GM23338 (cell line): ENCODE results near the gene ATRIP. TPM values are rescaled to one million over a fixed set of nuclear protein-coding genes. Genes with fewer than 3 reads are reported as not detected.
"Not testable (repeated sequence)": the region's sequence is repeated elsewhere in the genome, so short reads cannot be mapped to it uniquely, and the experiment has no call there.

Source experiments
- ATAC-seq: fragments of 200-7000 bp; cut with Tn5 transposase; 3 replicates; pipeline ENCODE4 v1.9.1; 2020
- DNase-seq: peaks from one replicate; pipeline ENCODE4 v3.0.0-alpha.2; 2015; ENCODE audit warnings: low spot score
- H2AFZ ChIP-seq: fragments of 200-600 bp; sonication (generic); 2 replicates; pipeline ENCODE4 v1.8.0; 2016; ENCODE audit warnings: antibody characterized with exemption, mild to moderate bottlenecking, moderate library complexity
- H3F3A ChIP-seq: fragments of 200-600 bp; sonication (generic); replicated peaks from 2 replicates; pipeline ENCODE4 v1.8.0; 2017; ENCODE audit warnings: antibody characterized with exemption, mixed run types, low read depth
- H3K27ac ChIP-seq: fragments of 200-600 bp; sonication (generic); 2 replicates; pipeline ENCODE4 v1.6.1; 2016; ENCODE audit warnings: low read depth
- H3K27me3 ChIP-seq: fragments of 200-600 bp; sonication (generic); 2 replicates; pipeline ENCODE4 v1.8.0; 2016; ENCODE audit warnings: mild to moderate bottlenecking, mixed run types, moderate library complexity; ENCODE audit not compliant: insufficient read depth
- H3K36me3 ChIP-seq: fragments of 200-600 bp; sonication (generic); 2 replicates; pipeline ENCODE4 v1.8.0; 2016; ENCODE audit warnings: mild to moderate bottlenecking; ENCODE audit not compliant: insufficient read depth
- H3K4me1 ChIP-seq: fragments of 200-600 bp; sonication (generic); 2 replicates; pipeline ENCODE4 v1.8.0; 2016; ENCODE audit warnings: mild to moderate bottlenecking, moderate library complexity; ENCODE audit not compliant: insufficient read depth
- H3K4me2 ChIP-seq: fragments of 200-600 bp; sonication (generic); 2 replicates; pipeline ENCODE4 v1.7.1; 2017; ENCODE audit warnings: mixed run types
- H3K4me3 ChIP-seq: fragments of 200-600 bp; sonication (generic); 2 replicates; pipeline ENCODE4 v1.6.1; 2016; ENCODE audit warnings: mixed run types
- H3K79me2 ChIP-seq: fragments of 200-600 bp; sonication (generic); replicated peaks from 2 replicates; pipeline ENCODE4 v1.8.0; 2017; ENCODE audit warnings: mild to moderate bottlenecking; ENCODE audit not compliant: insufficient read depth
- H3K9me2 ChIP-seq: fragments of 200-600 bp; sonication (generic); 2 replicates; pipeline ENCODE4 v1.8.0; 2017; ENCODE audit not compliant: insufficient read depth
- H4K20me1 ChIP-seq: fragments of 200-600 bp; sonication (generic); replicated peaks from 2 replicates; pipeline ENCODE4 v1.8.0; 2017; ENCODE audit warnings: mild to moderate bottlenecking; ENCODE audit not compliant: insufficient read depth
- H3K27ac Mint-ChIP-seq: 2 replicates; pipeline ENCODE4 v1.8.0; 2020; ENCODE audit warnings: inconsistent platforms, mild to moderate bottlenecking, moderate library complexity, mixed read lengths
- H3K27me3 Mint-ChIP-seq: 3 replicates; pipeline ENCODE4 v1.8.0; 2022; ENCODE audit warnings: low read depth, mild to moderate bottlenecking, moderate library complexity, mixed read lengths, inconsistent platforms; ENCODE audit not compliant: insufficient read depth, poor library complexity
- H3K36me3 Mint-ChIP-seq: 3 replicates; pipeline ENCODE4 v1.8.0; 2021; ENCODE audit warnings: low read depth, mild to moderate bottlenecking, inconsistent platforms, moderate library complexity, mixed read lengths
- H3K4me1 Mint-ChIP-seq: 3 replicates; pipeline ENCODE4 v1.8.0; 2020; ENCODE audit warnings: mild to moderate bottlenecking, inconsistent platforms, mixed read lengths
- H3K4me3 Mint-ChIP-seq: 3 replicates; pipeline ENCODE4 v1.8.0; 2021; ENCODE audit warnings: moderate library complexity, mild to moderate bottlenecking, inconsistent platforms, mixed read lengths
- H3K9me3 Mint-ChIP-seq: 3 replicates; pipeline ENCODE4 v1.8.0; 2020; ENCODE audit warnings: moderate library complexity, mild to moderate bottlenecking, inconsistent platforms, mixed read lengths
- CREB1 ChIP-seq: fragments of 250-450 bp; sonication (Bioruptor Pico); IDR thresholded peaks from 2 replicates; pipeline ENCODE4 v1.5.0; 2020; ENCODE audit warnings: low read depth, mild to moderate bottlenecking, moderate library complexity
- CTCF ChIP-seq, 2 experiments: fragments of 200-600 bp in 1 of 2; sonication (generic) in 1 of 2; conservative IDR thresholded peaks; 2 replicates each; pipeline versions ENCODE4 v1.5.1 to v1.6.1; 2016 to 2017; ENCODE audit warnings: antibody characterized with exemption in 2 of 2, low read depth in 2 of 2, mild to moderate bottlenecking in 2 of 2, moderate library complexity in 1 of 2
- ETS1 ChIP-seq: IDR thresholded peaks from 2 replicates; pipeline ENCODE4 v1.6.1; 2016; ENCODE audit warnings: antibody characterized with exemption
- EZH2 ChIP-seq: fragments of 200-600 bp; sonication (generic); IDR thresholded peaks from one replicate; pipeline ENCODE4 v1.8.0; 2017; ENCODE audit warnings: antibody characterized with exemption, mild to moderate bottlenecking, low read depth; ENCODE audit not compliant: unreplicated experiment
- EZH2phosphoT487 ChIP-seq: fragments of 200-600 bp; sonication (generic); IDR thresholded peaks from one replicate; pipeline ENCODE4 v1.8.1; 2018; ENCODE audit warnings: antibody characterized with exemption; ENCODE audit not compliant: unreplicated experiment
- JUNB ChIP-seq: IDR thresholded peaks from one replicate; pipeline ENCODE4 v1.6.1; 2016; ENCODE audit warnings: antibody characterized with exemption; ENCODE audit not compliant: unreplicated experiment
- NANOG ChIP-seq: IDR thresholded peaks from 2 replicates; pipeline ENCODE4 v1.6.1; 2016; ENCODE audit warnings: antibody characterized with exemption, borderline replicate concordance
- REST ChIP-seq: IDR thresholded peaks from one replicate; pipeline ENCODE4 v1.6.1; 2018; ENCODE audit warnings: antibody characterized with exemption; ENCODE audit not compliant: unreplicated experiment
- STAT1 ChIP-seq: IDR thresholded peaks from one replicate; pipeline ENCODE4 v1.6.1; 2016; ENCODE audit warnings: antibody characterized with exemption; ENCODE audit not compliant: unreplicated experiment
- ZNF114 ChIP-seq: fragments of 250-450 bp; sonication (Bioruptor Pico); IDR thresholded peaks from 2 replicates; pipeline ENCODE4 v1.5.0; 2020; ENCODE audit warnings: mild to moderate bottlenecking, moderate library complexity
- polyA plus RNA-seq: library from polyadenylated mRNA; unstranded; fragments of >200 nt; fragmentation: Nextera tagmentation; extraction: Ambion mirVana; gene quantifications from 2 replicates; pipeline ENCODE4 v1.2.1, GENCODE V29; 2016
- total RNA-seq: library from RNA; depleted of rRNA; stranded (reverse); fragments of >200 nt; shearing (Covaris generic); gene quantifications from 2 replicates; pipeline ENCODE4 v1.2.3, GENCODE V29; 2014

ATRIP gene
- total and polyA plus RNA-seq, 2 experiments from 2014 or later, result 5.8 to 17.3 TPM

DNA sequence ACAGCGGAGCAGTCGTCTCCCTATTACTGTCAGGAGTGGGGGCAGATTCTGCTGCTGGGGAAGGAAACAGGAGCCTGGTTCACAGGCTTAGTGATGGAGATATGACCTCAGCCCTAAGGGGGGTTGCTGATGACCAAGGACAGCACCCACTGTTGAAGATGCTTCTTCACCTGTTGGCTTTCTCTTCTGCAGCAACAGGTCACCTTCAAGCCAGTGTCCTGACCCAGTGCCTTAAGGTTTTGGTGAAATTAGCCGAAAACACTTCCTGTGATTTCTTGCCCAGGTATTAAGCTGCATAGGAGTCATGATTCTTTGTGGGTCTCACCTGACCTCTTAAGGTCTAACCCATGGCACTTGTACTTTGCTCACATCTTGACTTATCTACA lies 14.0 kb downstream of the ATRIP start:
- DNase-seq (no peak), ATAC-seq (no peak)
- H2AFZ ChIP-seq, result no peak overlapping the region
- H3K27ac Mint-ChIP-seq, result no peak overlapping the region
- H3K36me3 Mint-ChIP-seq, result peaks cover 43% of the 10 kb centered on the region
- peaks cover 37% of the 10 kb centered on the region for H3K36me3 ChIP-seq
- no peak overlapping the region for H3K27ac ChIP-seq
- peaks cover 7% of the 10 kb centered on the region; the same call in 1 of the 2 replicates for H3F3A ChIP-seq
- H3K9me2 ChIP-seq, result no peaks in the 10 kb centered on the region
- peaks cover 7% of the 10 kb centered on the region for H3K4me1 Mint-ChIP-seq
- peaks cover 6% of the 10 kb centered on the region for H3K27me3 Mint-ChIP-seq
- TF ChIP-seq EZH2phosphoT487 (no peak), EZH2 (no peak), REST (no peak)
- H3K4me1 ChIP-seq, result no peaks in the 10 kb centered on the region
- no peaks in the 10 kb centered on the region for H3K79me2 ChIP-seq
- H3K4me3 Mint-ChIP-seq, result no peak overlapping the region
- no peak overlapping the region for H3K4me2 ChIP-seq
- H4K20me1 ChIP-seq, result peaks cover 3% of the 10 kb centered on the region
- H3K27me3 ChIP-seq, result no peaks in the 10 kb centered on the region
- no peaks in the 10 kb centered on the region for H3K9me3 Mint-ChIP-seq
- no peak overlapping the region for H3K4me3 ChIP-seq

DNA sequence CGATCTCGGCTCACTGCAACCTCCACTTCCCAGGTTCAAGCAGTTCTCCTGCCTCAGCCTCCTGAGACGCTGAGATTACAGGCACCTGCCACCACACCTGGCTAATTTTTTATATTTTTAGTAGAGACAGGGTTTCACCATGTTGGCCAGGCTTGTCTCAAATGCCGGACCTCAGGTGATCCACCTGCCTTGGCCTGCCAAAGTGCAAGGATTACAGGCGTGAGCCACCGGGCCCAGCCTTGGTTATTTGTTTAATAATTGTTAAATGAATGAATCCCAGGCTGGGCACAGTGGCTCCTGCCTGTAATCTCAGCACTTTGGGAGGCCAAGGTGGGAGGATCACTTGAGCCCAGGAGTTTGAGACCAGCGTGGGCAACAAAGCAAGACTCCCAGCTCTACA lies 15.2 kb downstream of the ATRIP start:
- not testable (repeated sequence) for H3F3A ChIP-seq, ATAC-seq, H3K4me3 Mint-ChIP-seq, H3K27ac ChIP-seq, H2AFZ ChIP-seq, H3K4me1 ChIP-seq, DNase-seq, H3K4me2 ChIP-seq, H3K4me3 ChIP-seq, H3K79me2 ChIP-seq, H4K20me1 ChIP-seq, H3K9me3 Mint-ChIP-seq, H3K27me3 ChIP-seq, H3K27ac Mint-ChIP-seq, H3K9me2 ChIP-seq
- Mint-ChIP-seq H3K36me3 (peaks cover 40% of the 10 kb centered on the region), H3K27me3 (peaks cover 11% of the 10 kb centered on the region), H3K4me1 (peaks cover 16% of the 10 kb centered on the region)
- H3K36me3 ChIP-seq, result peaks cover 37% of the 10 kb centered on the region

GRCh38 chr3:48463703-48464102 lies 17.2 kb downstream of the ATRIP start:
- ATAC-seq (no peak), DNase-seq (no peak)
- Mint-ChIP-seq H3K27ac (no peak overlapping the region), H3K36me3 (peaks cover 48% of the 10 kb centered on the region), H3K4me3 (no peak overlapping the region), H3K9me3 (no peaks in the 10 kb centered on the region), H3K27me3 (peaks cover 10% of the 10 kb centered on the region), H3K4me1 (peaks cover 25% of the 10 kb centered on the region)
- Histone ChIP-seq H3K4me1 (no peaks in the 10 kb centered on the region), H3K4me2 (no peak overlapping the region), H3K79me2 (no peaks in the 10 kb centered on the region), H3K36me3 (peaks cover 31% of the 10 kb centered on the region), H3K27me3 (no peaks in the 10 kb centered on the region), H4K20me1 (no peaks in the 10 kb centered on the region; the same call in none of the 2 replicates), H3K4me3 (no peak overlapping the region), H3K27ac (peak overlapping the region; percentile 39; the same call in 1 of the 2 replicates), H3F3A (peaks cover 9% of the 10 kb centered on the region; the same call in 1 of the 2 replicates), H2AFZ (no peak overlapping the region), H3K9me2 (no peaks in the 10 kb centered on the region)
- TF ChIP-seq JUNB (no peak), ZNF114 (no peak), REST (no peak), STAT1 (no peak), EZH2phosphoT487 (no peak), CREB1 (CRISPR knock-in tag) (no peak), ETS1 (no peak), NANOG (no peak), CTCF (conservative IDR thresholded peaks at IDR 0.05; ENCODE audit: low read depth in 2 of 2) (no peak), EZH2 (no peak)
